GM10266 (cell line): Measurements from ENCODE around the gene BLOC1S6.

Experiments
- DNase-seq: peaks from one replicate; pipeline ENCODE4 v3.0.0; 2012; ENCODE audit errors: extremely low spot score
- TF ChIP-seq, protein P1 (sequence below): IDR thresholded peaks from 2 replicates; pipeline ENCODE4 v1.5.1; 2012; ENCODE audit warnings: mild to moderate bottlenecking, low read depth; ENCODE audit not compliant: control insufficient read depth, insufficient read depth; ENCODE audit errors: missing control alignments

The BLOC1S6 gene

DNA sequence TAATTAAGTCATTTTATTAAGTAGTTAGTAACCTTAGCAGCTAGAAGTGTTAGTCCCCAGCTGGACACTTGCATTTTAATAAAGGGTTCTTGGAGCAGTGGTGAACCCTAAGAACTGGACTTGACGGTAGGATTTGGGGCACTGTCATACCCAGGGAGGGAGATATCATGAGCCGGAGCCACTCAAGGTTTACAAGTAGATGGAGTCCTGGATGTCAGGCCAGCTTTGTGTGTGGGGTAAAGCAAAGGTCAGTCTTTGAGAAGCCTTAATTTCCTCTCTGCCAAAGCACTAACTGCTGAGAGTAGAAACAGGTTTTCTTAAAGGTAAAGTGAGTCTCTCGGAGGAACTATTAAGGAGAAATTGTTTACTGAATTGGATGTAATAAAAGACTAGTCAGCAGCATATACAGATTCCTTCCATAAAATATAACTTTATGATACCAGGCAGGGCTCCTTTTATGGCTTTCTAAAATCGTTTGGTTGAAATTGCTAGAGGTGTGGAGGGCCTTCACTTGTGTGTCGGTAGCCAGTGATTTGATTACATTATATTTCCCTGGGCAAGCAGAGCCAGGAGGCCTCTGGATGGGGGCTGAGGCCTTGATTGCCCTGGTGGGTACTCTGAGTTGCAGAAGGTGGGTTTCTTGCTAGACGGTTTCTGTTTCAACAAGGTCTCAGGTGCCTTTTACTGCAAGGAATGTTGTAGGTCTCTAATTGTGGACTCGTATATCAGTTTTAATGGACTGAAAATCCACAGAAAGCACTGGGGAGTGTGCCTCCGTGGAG, 70.8 kb downstream of the BLOC1S6 start:
- TF ChIP-seq, protein P1, sequence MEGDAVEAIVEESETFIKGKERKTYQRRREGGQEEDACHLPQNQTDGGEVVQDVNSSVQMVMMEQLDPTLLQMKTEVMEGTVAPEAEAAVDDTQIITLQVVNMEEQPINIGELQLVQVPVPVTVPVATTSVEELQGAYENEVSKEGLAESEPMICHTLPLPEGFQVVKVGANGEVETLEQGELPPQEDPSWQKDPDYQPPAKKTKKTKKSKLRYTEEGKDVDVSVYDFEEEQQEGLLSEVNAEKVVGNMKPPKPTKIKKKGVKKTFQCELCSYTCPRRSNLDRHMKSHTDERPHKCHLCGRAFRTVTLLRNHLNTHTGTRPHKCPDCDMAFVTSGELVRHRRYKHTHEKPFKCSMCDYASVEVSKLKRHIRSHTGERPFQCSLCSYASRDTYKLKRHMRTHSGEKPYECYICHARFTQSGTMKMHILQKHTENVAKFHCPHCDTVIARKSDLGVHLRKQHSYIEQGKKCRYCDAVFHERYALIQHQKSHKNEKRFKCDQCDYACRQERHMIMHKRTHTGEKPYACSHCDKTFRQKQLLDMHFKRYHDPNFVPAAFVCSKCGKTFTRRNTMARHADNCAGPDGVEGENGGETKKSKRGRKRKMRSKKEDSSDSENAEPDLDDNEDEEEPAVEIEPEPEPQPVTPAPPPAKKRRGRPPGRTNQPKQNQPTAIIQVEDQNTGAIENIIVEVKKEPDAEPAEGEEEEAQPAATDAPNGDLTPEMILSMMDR = no peak
- DNase-seq = no peak
